Measurements from ENCODE around the gene FIBCD1.

The FIBCD1 gene

GRCh38 chr9:130943777-130944176 lies 4.7 kb upstream of the FIBCD1 start:
- TF ChIP-seq CTCF (IDR thresholded peaks at IDR 0.05; ENCODE audit: low read depth, low read length): no peak
- no peak overlapping the region for H3K4me3 ChIP-seq (ENCODE audit: low read depth, low read length)

- TF ChIP-seq CTCF (IDR thresholded peaks at IDR 0.05; ENCODE audit: low read depth, low read length): no peak
- H3K4me3 ChIP-seq (ENCODE audit: low read depth, low read length): no peak overlapping the region
Observed at GRCh38 chr9:130943221-130943620, 4.2 kb upstream of the FIBCD1 start.

- no peak for TF ChIP-seq CTCF (IDR thresholded peaks at IDR 0.05; ENCODE audit: low read depth, low read length)
Observed at GRCh38 chr9:130942679-130943078, 3.6 kb upstream of the FIBCD1 start.

GRCh38 chr9:130942084-130942483 lies 3.0 kb upstream of the FIBCD1 start:
- no peak for TF ChIP-seq CTCF (IDR thresholded peaks at IDR 0.05; ENCODE audit: low read depth, low read length)
- H3K4me3 ChIP-seq (ENCODE audit: low read depth, low read length): no peak overlapping the region

More at GRCh38 chr9:130942679-130943078, 3.6 kb upstream of the FIBCD1 start:
- no peak overlapping the region for H3K4me3 ChIP-seq (ENCODE audit: low read depth, low read length)

GRCh38 chr9:130940693-130941576 lies 1.9 kb upstream of the FIBCD1 start:
- peak; percentile 92 for TF ChIP-seq CTCF (IDR thresholded peaks at IDR 0.05; ENCODE audit: low read depth, low read length)
- no peak overlapping the region for H3K4me3 ChIP-seq (ENCODE audit: low read depth, low read length)

- TF ChIP-seq CTCF (IDR thresholded peaks at IDR 0.05; ENCODE audit: low read depth, low read length): no peak
- H3K4me3 ChIP-seq (ENCODE audit: low read depth, low read length): no peak overlapping the region
Observed at GRCh38 chr9:130940027-130940549, 1.0 kb upstream of the FIBCD1 start.

- TF ChIP-seq CTCF (IDR thresholded peaks at IDR 0.05; ENCODE audit: low read depth, low read length): no peak
- H3K4me3 ChIP-seq (ENCODE audit: low read depth, low read length): peak overlapping the region; percentile 68
Observed at GRCh38 chr9:130939405-130940026, 469 bp upstream of the FIBCD1 start.

Measured in WI38 (cell line).